Fibroblast of upper back skin (primary cell): Measurements from ENCODE around the gene SHISAL2A.
"Not testable (repeated sequence)": the region's sequence is repeated elsewhere in the genome, so short reads cannot be mapped to it uniquely, and the experiment has no call there.

Experiments
- DNase-seq: peaks from one replicate; pipeline ENCODE4 v3.0.0-alpha.2; 2013

SHISAL2A gene

GRCh38 chr1:52691821-52692220 lies 58.9 kb downstream of the SHISAL2A start:
- DNase-seq: no peak

GRCh38 chr1:52692697-52693096 lies 59.7 kb downstream of the SHISAL2A start:
- DNase-seq: no peak

- DNase-seq: not testable (repeated sequence)
These were observed 60.4 kb downstream of the SHISAL2A start for GRCh38 chr1:52693351-52693750.

- DNase-seq: no peak
These were observed 60.9 kb downstream of the SHISAL2A start for GRCh38 chr1:52693843-52694242.

GRCh38 chr1:52695627-52696026 lies 62.7 kb downstream of the SHISAL2A start:
- DNase-seq: no peak

GRCh38 chr1:52697795-52698674 lies 65.1 kb downstream of the SHISAL2A start, which contains the start of gene COA7:
COA7 (minus strand) TSS chr1:52698347; CDS start chr1:52698326, 21 bp downstream.
- DNase-seq: peak; percentile 81

- peak; percentile 83 for DNase-seq
These were observed 70.2 kb downstream of the SHISAL2A start for GRCh38 chr1:52702886-52703787.

- no peak for DNase-seq
These were observed 73.2 kb downstream of the SHISAL2A start for GRCh38 chr1:52706136-52706670.
